GM21576 (cell line): ENCODE results near the gene CERS5.

Source experiments
- ATAC-seq: cut with Tn5 transposase; IDR thresholded peaks from one replicate; pipeline ENCODE4 v1.9.1; 2021; ENCODE audit warnings: mild to moderate bottlenecking, moderate library complexity; ENCODE audit not compliant: unreplicated experiment

CERS5 gene

GRCh38 chr12:50082644-50083043, 84.5 kb downstream of the CERS5 start:
- no peak for ATAC-seq

GRCh38 chr12:50081096-50081808, 85.9 kb downstream of the CERS5 start:
- no peak for ATAC-seq

GRCh38 chr12:50079771-50080170, 87.4 kb downstream of the CERS5 start:
- ATAC-seq, result no peak
